ENCODE results near the gene KRTAP10-3.

GRCh38 chr21:44526096-44526997, 32.2 kb downstream of the KRTAP10-3 start:
- TF ChIP-seq POLR2A (IDR thresholded peaks at IDR 0.05; ENCODE audit: low read depth, low read length) (no peak), TAF1 (IDR thresholded peaks at IDR 0.05; ENCODE audit: low read depth, low read length) (no peak)
